GM12878 (cell line): ENCODE measurements around the gene ME1. TPM values are rescaled to one million over a fixed set of nuclear protein-coding genes. Genes with fewer than 3 reads are reported as not detected.
A peak's percentile ranks its signal among the peaks of the same experiment; 100 is the strongest.

Source experiments
- CBX5 ChIP-seq: sonication (generic); IDR thresholded peaks from 2 replicates; pipeline ENCODE4 v1.6.1; 2016; ENCODE audit warnings: low read depth, moderate library complexity, mild to moderate bottlenecking, inconsistent platforms
- EED ChIP-seq: sonication (generic); IDR thresholded peaks from 2 replicates; pipeline ENCODE4 v1.6.1; 2016; ENCODE audit warnings: antibody characterized with exemption, low read depth
- EZH2 ChIP-seq: IDR thresholded peaks from 2 replicates; pipeline ENCODE4 v1.6.1; 2012; ENCODE audit warnings: low read depth, mild to moderate bottlenecking, control low read depth, inconsistent platforms, low read length, borderline replicate concordance; ENCODE audit not compliant: control insufficient read depth
- GABPA ChIP-seq: IDR thresholded peaks from 2 replicates; pipeline ENCODE4 v1.6.1; 2014; ENCODE audit warnings: antibody characterized with exemption, low read depth, mild to moderate bottlenecking, inconsistent platforms
- GATAD2B ChIP-seq: fragments of 450-650 bp; conservative IDR thresholded peaks from 2 replicates; pipeline ENCODE4 v1.6.1; 2017; ENCODE audit warnings: low read depth, mild to moderate bottlenecking, moderate library complexity
- IKZF1 ChIP-seq: fragments of 450-650 bp; conservative IDR thresholded peaks from 2 replicates; pipeline ENCODE4 v1.6.1; 2017; ENCODE audit warnings: antibody characterized with exemption, mild to moderate bottlenecking
- IKZF2 ChIP-seq, 2 experiments: fragments of 450-650 bp; IDR thresholded peaks; 2 replicates each; pipeline ENCODE4 v1.6.1; 2017; ENCODE audit warnings: mild to moderate bottlenecking in 2 of 2, moderate library complexity in 2 of 2
- MLLT1 ChIP-seq: fragments of 450-650 bp; IDR thresholded peaks from 2 replicates; pipeline ENCODE4 v1.6.1; 2016; ENCODE audit warnings: mild to moderate bottlenecking
- PAX5 ChIP-seq: IDR thresholded peaks from 2 replicates; pipeline ENCODE4 v1.6.1; 2011; ENCODE audit warnings: low read depth, low read length, borderline replicate concordance
- PML ChIP-seq: IDR thresholded peaks from 2 replicates; pipeline ENCODE4 v1.6.1; 2012; ENCODE audit warnings: low read length, inconsistent platforms
- RAD51 ChIP-seq: fragments of 450-650 bp; IDR thresholded peaks from 2 replicates; pipeline ENCODE4 v1.6.1; 2016; ENCODE audit warnings: moderate library complexity, mild to moderate bottlenecking, inconsistent platforms
- SMARCA5 ChIP-seq: fragments of 450-650 bp; IDR thresholded peaks from 2 replicates; pipeline ENCODE4 v1.6.1; 2017; ENCODE audit warnings: mild to moderate bottlenecking
- USF1 ChIP-seq: IDR thresholded peaks from 2 replicates; pipeline ENCODE4 v1.6.1; 2011; ENCODE audit warnings: borderline replicate concordance, low read depth, mild to moderate bottlenecking, moderate library complexity, mixed read lengths, low read length; ENCODE audit not compliant: insufficient read depth; ENCODE audit errors: extremely low read length
- ZNF622 ChIP-seq: fragments of 450-650 bp; IDR thresholded peaks from 2 replicates; pipeline ENCODE4 v1.6.1; 2017; ENCODE audit warnings: mild to moderate bottlenecking, inconsistent platforms
- polyA plus RNA-seq, 11 experiments: library from polyadenylated mRNA; depleted of rRNA in 4 of 11; unstranded in 6 of 11; stranded (reverse) in 5 of 11; fragments of >200 nt; fragmentation: Nextera tagmentation in 4 of 11; fragmentation: Illumina TruSeq in 1 of 11; extraction: Ambion mirVana in 4 of 11; extraction: Trizol in 1 of 11; gene quantifications; 1 replicate in 1 of 11; 2 replicates in 10 of 11; pipeline versions ENCODE4 v1.2.1 to v1.2.3, GENCODE V29; 2011 to 2016; ENCODE audit warnings: inconsistent platforms in 2 of 11, missing spikeins in 2 of 11, low read depth in 1 of 11
- total RNA-seq, 4 experiments: library from RNA; depleted of rRNA in 3 of 4; stranded (reverse); fragments of >200 nt in 3 of 4; fragmentation: Illumina TruSeq in 1 of 4; extraction: Trizol in 1 of 4; gene quantifications; 2 replicates each; pipeline versions ENCODE4 v1.2.1 to v1.2.3, GENCODE V29; 2013 to 2021

The ME1 gene
- total and polyA plus RNA-seq, 10 of the 15 experiments (the other 5 are each of a cell fraction or from before 2014, with no cell fraction given): 3.6 to 11.8 (median 8.4) TPM

GRCh38 chr6:83294676-83295075 is 136.2 kb downstream of the ME1 start (continued):
- TF ChIP-seq IKZF1: 0 out of 2 replicates have a peak, but pooled peaks have one; percentile 21
- no peak for TF ChIP-seq USF1
- no peak for TF ChIP-seq SMARCA5
- TF ChIP-seq IKZF2 (IDR thresholded peaks at IDR 0.05): peak; percentile 27 to 35; a peak in 2 of 4 replicates
- TF ChIP-seq CBX5: no peak
- TF ChIP-seq PAX5: no peak
- TF ChIP-seq EZH2: no peak
- no peak for TF ChIP-seq GATAD2B
- TF ChIP-seq RAD51: no peak
- TF ChIP-seq GABPA: no peak
- TF ChIP-seq ZNF622: no peak
- peak; percentile 61; the same call in 1 of the 2 replicates for TF ChIP-seq EED
- TF ChIP-seq MLLT1: no peak
- no peak for TF ChIP-seq PML
